Endodermal cell (in vitro differentiated cells): ENCODE results near the gene MORC3. TPM values are rescaled to one million over a fixed set of nuclear protein-coding genes. Genes with fewer than 3 reads are reported as not detected.
A peak's percentile ranks its signal among the peaks of the same experiment; 100 is the strongest.
"Not testable (repeated sequence)": the region's sequence is repeated elsewhere in the genome, so short reads cannot be mapped to it uniquely, and the experiment has no call there.

ENCODE experiments used
- DNase-seq: peaks from one replicate; pipeline ENCODE4 v3.0.0-alpha.2; 2017
- H3K27ac ChIP-seq: 2 replicates; pipeline ENCODE4 v1.5.1; 2013; ENCODE audit warnings: mild to moderate bottlenecking, low read depth, low read length, moderate library complexity
- H3K27me3 ChIP-seq: 2 replicates; pipeline ENCODE4 v1.6.1; 2013; ENCODE audit warnings: mild to moderate bottlenecking, low read length, moderate library complexity; ENCODE audit not compliant: insufficient read depth, control insufficient read depth, poor library complexity, severe bottlenecking
- H3K36me3 ChIP-seq: 2 replicates; pipeline ENCODE4 v1.7.0; 2013; ENCODE audit warnings: mild to moderate bottlenecking, low read length, moderate library complexity; ENCODE audit not compliant: control insufficient read depth, insufficient read depth
- H3K4me1 ChIP-seq: one replicate; pipeline ENCODE4 v1.7.0; 2013; ENCODE audit warnings: low read length; ENCODE audit not compliant: control insufficient read depth, insufficient read depth
- H3K4me3 ChIP-seq: 2 replicates; pipeline ENCODE4 v1.5.1; 2013; ENCODE audit warnings: mild to moderate bottlenecking, low read length, moderate library complexity
- H3K9ac ChIP-seq: 2 replicates; pipeline ENCODE4 v1.6.1; 2013; ENCODE audit warnings: mild to moderate bottlenecking, low read length, moderate library complexity; ENCODE audit not compliant: poor library complexity, severe bottlenecking; ENCODE audit errors: extremely low read depth
- H3K9me3 ChIP-seq: 2 replicates; pipeline ENCODE4 v1.6.1; 2013; ENCODE audit warnings: mild to moderate bottlenecking, low read length, moderate library complexity; ENCODE audit not compliant: control insufficient read depth
- H3K27ac Mint-ChIP-seq: 2 replicates; pipeline ENCODE4 v1.8.0; 2020; ENCODE audit warnings: mixed read lengths
- H3K27me3 Mint-ChIP-seq: 2 replicates; pipeline ENCODE4 v1.8.0; 2021; ENCODE audit warnings: mild to moderate bottlenecking, mixed read lengths; ENCODE audit not compliant: insufficient read depth
- H3K36me3 Mint-ChIP-seq: 2 replicates; pipeline ENCODE4 v1.8.0; 2020; ENCODE audit warnings: low read depth, mixed read lengths
- H3K4me1 Mint-ChIP-seq: 2 replicates; pipeline ENCODE4 v1.8.0; 2020; ENCODE audit warnings: mixed read lengths
- H3K4me3 Mint-ChIP-seq: 2 replicates; pipeline ENCODE4 v1.8.0; 2020; ENCODE audit warnings: mild to moderate bottlenecking, moderate library complexity, mixed read lengths
- H3K9me3 Mint-ChIP-seq: 2 replicates; pipeline ENCODE4 v1.8.0; 2020; ENCODE audit warnings: mild to moderate bottlenecking, mixed read lengths
- CTCF ChIP-seq: fragments of 200-600 bp; sonication (generic); conservative IDR thresholded peaks from 2 replicates; pipeline ENCODE4 v1.5.0; 2021; ENCODE audit warnings: antibody characterized with exemption, mild to moderate bottlenecking
- WGBS, 2 experiments: methylation state at CpG; one replicate each; pipeline versions ENCODE4 v1.1.5 to v1.1.7; 2013; ENCODE audit warnings: missing lambda C conversion rate in 2 of 2, mixed read lengths in 1 of 2; ENCODE audit not compliant: insufficient coverage in 1 of 2, insufficient read length in 1 of 2; 5-methylcytosine and 5-hydroxymethylcytosine counted together
- total RNA-seq, 2 donors: library from RNA; stranded (reverse); fragmentation: NEBNext Ultra II Directional in 1 of 2; extraction: Animal tissue kit (Norgen Biotek cat#: 25700) in 1 of 2; gene quantifications; 2 replicates in 1 of 2; 3 replicates in 1 of 2; pipeline ENCODE4 v1.2.1, GENCODE V29; 2021

The MORC3 gene
- total RNA-seq, 2 donors from 2014 or later: 17.8 to 23.3 TPM

DNA sequence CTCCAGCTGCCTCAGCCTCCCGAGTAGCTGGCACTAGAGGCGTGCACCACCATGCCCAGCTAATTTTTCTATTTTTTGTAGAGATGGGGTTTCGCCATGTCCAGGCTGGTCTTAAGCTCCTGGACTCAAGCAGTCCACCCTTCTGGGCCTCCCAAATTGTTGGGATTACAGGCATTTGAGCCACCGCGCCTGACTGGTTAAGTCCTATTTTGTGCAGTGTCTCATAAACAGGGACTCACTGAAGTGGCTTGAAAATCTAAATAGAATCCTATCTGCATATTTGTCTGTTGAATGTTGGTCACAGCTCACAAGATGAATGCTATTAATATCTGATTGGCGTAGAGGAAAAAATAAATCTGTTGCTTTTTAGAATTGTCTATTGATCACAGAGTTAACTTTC lies 59.3 kb downstream of the MORC3 start:
- H3K27ac Mint-ChIP-seq: no peak overlapping the region
- H3K4me3 Mint-ChIP-seq: no peak overlapping the region
- no peaks in the 10 kb centered on the region for H3K9me3 Mint-ChIP-seq
- no peak for TF ChIP-seq CTCF
- H3K36me3 Mint-ChIP-seq: peaks cover 16% of the 10 kb centered on the region
- no peaks in the 10 kb centered on the region for H3K9me3 ChIP-seq
- no peak overlapping the region for H3K4me3 ChIP-seq
- no peaks in the 10 kb centered on the region for H3K27me3 Mint-ChIP-seq
- DNase-seq: no peak
- H3K27me3 ChIP-seq: no peaks in the 10 kb centered on the region
- no peak overlapping the region for H3K9ac ChIP-seq
- 93 to 96% methylated on average over 4 to 6 of the region's 6 CpGs for WGBS, 2 experiments
- peaks cover 34% of the 10 kb centered on the region for H3K36me3 ChIP-seq
- H3K4me1 ChIP-seq: no peaks in the 10 kb centered on the region
- H3K27ac ChIP-seq: peak overlapping the region; percentile 41
- H3K4me1 Mint-ChIP-seq: no peaks in the 10 kb centered on the region

GRCh38 chr21:36381841-36382589 lies 62.0 kb downstream of the MORC3 start:
- H3K27ac Mint-ChIP-seq: peak overlapping the region; percentile 19
- Histone ChIP-seq H3K36me3 (peaks cover 12% of the 10 kb centered on the region), H3K9ac (no peak overlapping the region), H3K9me3 (no peaks in the 10 kb centered on the region), H3K27ac (no peak overlapping the region), H3K4me3 (no peak overlapping the region), H3K4me1 (no peaks in the 10 kb centered on the region), H3K27me3 (no peaks in the 10 kb centered on the region)
- peaks cover 13% of the 10 kb centered on the region for H3K36me3 Mint-ChIP-seq
- peaks cover 1% of the 10 kb centered on the region for H3K27me3 Mint-ChIP-seq
- no peak overlapping the region for H3K4me3 Mint-ChIP-seq
- no peak for TF ChIP-seq CTCF
- 89 to 95% methylated on average over 8 of the region's 9 CpGs for WGBS, 2 experiments
- H3K4me1 Mint-ChIP-seq: peaks cover 4% of the 10 kb centered on the region
- H3K9me3 Mint-ChIP-seq: no peaks in the 10 kb centered on the region
- DNase-seq: no peak

DNA sequence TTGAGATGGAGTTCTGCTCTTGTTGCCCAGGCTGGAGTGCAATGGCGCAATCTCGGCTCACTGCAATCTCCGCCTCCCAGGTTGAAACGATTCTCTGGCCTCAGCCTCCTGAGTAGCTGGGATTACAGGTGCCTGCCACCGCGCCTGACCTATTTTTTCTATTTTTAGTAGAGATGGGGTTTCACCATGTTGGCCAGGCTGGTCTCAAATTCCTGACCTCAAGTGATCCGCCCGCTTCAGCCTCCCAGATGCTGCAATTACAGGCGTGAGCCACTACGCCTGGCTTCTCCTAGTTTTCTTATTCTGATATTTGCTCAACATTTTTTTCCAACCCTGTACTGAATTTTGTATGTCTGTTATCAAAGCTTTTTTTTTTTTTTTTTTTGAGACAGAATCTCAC lies 62.7 kb downstream of the MORC3 start:
- H3K27me3 Mint-ChIP-seq, H3K27me3 ChIP-seq, H3K27ac ChIP-seq, H3K4me1 ChIP-seq, H3K4me3 Mint-ChIP-seq, H3K4me1 Mint-ChIP-seq, H3K9me3 Mint-ChIP-seq, H3K9ac ChIP-seq, H3K4me3 ChIP-seq, H3K36me3 ChIP-seq, H3K9me3 ChIP-seq, H3K27ac Mint-ChIP-seq, DNase-seq: not testable (repeated sequence)
- WGBS, 2 experiments: 80 to 95% methylated on average over 5 to 10 of the region's 10 CpGs
- H3K36me3 Mint-ChIP-seq: peaks cover 11% of the 10 kb centered on the region

DNA sequence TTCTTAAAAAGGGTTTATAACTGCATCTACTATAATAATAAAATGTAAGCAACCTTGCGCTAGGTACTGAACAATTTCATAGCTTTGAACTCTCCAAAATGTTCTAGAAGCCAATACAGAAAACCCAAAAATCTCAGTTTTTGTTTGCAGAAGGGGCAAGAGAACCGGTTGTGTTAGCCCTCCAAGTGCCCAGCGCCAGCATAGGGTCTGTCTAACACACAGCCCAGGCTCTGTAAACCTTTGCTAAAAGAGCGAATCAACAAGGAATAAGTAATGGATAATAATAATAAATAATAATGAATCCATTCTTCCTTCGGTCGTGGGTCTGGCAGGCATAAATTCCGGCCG lies 64.9 kb downstream of the MORC3 start:
- DNase-seq: no peak
- no peak overlapping the region for H3K27ac Mint-ChIP-seq
- Histone ChIP-seq H3K27ac (no peak overlapping the region), H3K4me3 (peak overlapping the region; percentile 88), H3K9me3 (no peaks in the 10 kb centered on the region), H3K36me3 (peaks cover 8% of the 10 kb centered on the region), H3K27me3 (no peaks in the 10 kb centered on the region), H3K4me1 (no peaks in the 10 kb centered on the region), H3K9ac (no peak overlapping the region)
- H3K27me3 Mint-ChIP-seq: peaks cover 1% of the 10 kb centered on the region
- H3K36me3 Mint-ChIP-seq: peaks cover 17% of the 10 kb centered on the region
- 40 to 56% methylated on average over 3 to 8 of the region's 8 CpGs for WGBS, 2 experiments
- H3K4me1 Mint-ChIP-seq: peaks cover 4% of the 10 kb centered on the region
- peak overlapping the region; percentile 69 for H3K4me3 Mint-ChIP-seq
- no peaks in the 10 kb centered on the region for H3K9me3 Mint-ChIP-seq
- TF ChIP-seq CTCF: no peak
